Urinary bladder (tissue), 4 donors: ENCODE results near the gene SYNE4. TPM values are rescaled to one million over a fixed set of nuclear protein-coding genes. Genes with fewer than 3 reads are reported as not detected.
A peak's percentile ranks its signal among the peaks of the same experiment; 100 is the strongest.
"Not testable (repeated sequence)": the region's sequence is repeated elsewhere in the genome, so short reads cannot be mapped to it uniquely, and the experiment has no call there.

ENCODE experiments used
- DNase-seq: peaks from one replicate; pipeline ENCODE4 v3.0.0-alpha.2; 2015; ENCODE audit errors: extremely low spot score
- H3K27ac ChIP-seq: one replicate; pipeline ENCODE4 v1.5.1; 2013; ENCODE audit warnings: low read depth, mild to moderate bottlenecking, moderate library complexity
- H3K36me3 ChIP-seq: one replicate; pipeline ENCODE4 v1.6.1; 2013; ENCODE audit warnings: mild to moderate bottlenecking, moderate library complexity; ENCODE audit not compliant: insufficient read depth
- H3K4me1 ChIP-seq: one replicate; pipeline ENCODE4 v1.6.1; 2013; ENCODE audit warnings: mild to moderate bottlenecking, moderate library complexity; ENCODE audit not compliant: insufficient read depth
- H3K4me3 ChIP-seq: one replicate; pipeline ENCODE4 v1.5.1; 2013; ENCODE audit warnings: low read depth, low read length
- WGBS: extraction: QIAGEN DNeasy Blood & Tissue Kit; methylation state at CpG from one replicate; pipeline ENCODE4 v1.1.7; 2013; 5-methylcytosine and 5-hydroxymethylcytosine counted together
- polyA plus RNA-seq: library from polyadenylated mRNA; stranded (reverse); fragments of 200-250 nt; gene quantifications from one replicate; pipeline ENCODE4 v1.2.3, GENCODE V29; 2013
- total RNA-seq: library from RNA; depleted of rRNA; stranded (reverse); fragments of >200 nt; gene quantifications from one replicate; pipeline ENCODE4 v1.2.3, GENCODE V29; 2014
- donor health status: healthy with polysubstance abuse.
- donor health status: healthy.

The SYNE4 gene, protein sequence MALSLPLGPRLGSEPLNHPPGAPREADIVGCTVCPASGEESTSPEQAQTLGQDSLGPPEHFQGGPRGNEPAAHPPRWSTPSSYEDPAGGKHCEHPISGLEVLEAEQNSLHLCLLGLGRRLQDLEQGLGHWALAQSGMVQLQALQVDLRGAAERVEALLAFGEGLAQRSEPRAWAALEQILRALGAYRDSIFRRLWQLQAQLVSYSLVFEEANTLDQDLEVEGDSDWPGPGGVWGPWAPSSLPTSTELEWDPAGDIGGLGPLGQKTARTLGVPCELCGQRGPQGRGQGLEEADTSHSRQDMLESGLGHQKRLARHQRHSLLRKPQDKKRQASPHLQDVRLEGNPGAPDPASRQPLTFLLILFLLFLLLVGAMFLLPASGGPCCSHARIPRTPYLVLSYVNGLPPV
- 0.58 TPM for total RNA-seq
- 1.3 TPM for polyA plus RNA-seq

DNA sequence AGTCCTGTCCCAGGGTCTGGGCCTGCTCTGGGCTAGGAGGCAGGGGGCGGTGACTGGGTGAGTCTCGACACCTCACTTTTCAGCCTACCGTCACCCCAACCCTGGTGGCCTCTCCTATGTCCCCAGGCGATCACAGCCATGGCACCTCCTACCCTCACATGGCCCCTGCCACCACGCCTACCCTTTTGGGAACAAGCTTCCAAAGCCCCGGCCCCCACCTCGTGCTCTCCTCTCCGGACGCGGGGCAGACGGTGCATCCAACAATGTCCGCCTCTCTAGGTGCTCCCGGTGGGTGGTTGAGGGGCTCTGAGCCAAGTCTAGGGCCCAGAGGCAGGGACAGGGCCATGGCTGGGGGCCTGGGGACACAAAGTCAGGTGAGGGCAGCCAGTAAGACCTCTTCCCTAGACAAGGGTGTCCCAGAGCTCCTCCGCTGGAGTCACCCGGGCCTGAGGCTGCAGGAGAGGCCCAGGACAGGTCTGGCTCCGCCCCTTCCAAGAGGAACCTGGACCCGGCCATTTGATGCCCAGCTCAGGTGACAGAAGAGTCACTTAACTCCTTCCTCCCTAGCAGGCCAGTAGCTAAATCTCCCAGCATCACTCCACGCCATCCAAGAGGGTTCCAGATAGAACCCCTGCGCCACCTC is at the start of gene SYNE4:
SYNE4 (minus strand) TSS at position 478 of the 643 bp plus-strand sequence; CDS start at position 346, 132 bp downstream.
- DNase-seq: no peak
- no peaks in the 10 kb centered on the region for H3K4me1 ChIP-seq
- peak within 1 kb of the TSS; percentile 24 for H3K4me3 ChIP-seq
- 48% methylated on average over 19 of the region's 19 CpGs for WGBS
- H3K36me3 ChIP-seq: no peaks in the 10 kb centered on the region
- H3K27ac ChIP-seq: no peak within 1 kb of the TSS

DNA sequence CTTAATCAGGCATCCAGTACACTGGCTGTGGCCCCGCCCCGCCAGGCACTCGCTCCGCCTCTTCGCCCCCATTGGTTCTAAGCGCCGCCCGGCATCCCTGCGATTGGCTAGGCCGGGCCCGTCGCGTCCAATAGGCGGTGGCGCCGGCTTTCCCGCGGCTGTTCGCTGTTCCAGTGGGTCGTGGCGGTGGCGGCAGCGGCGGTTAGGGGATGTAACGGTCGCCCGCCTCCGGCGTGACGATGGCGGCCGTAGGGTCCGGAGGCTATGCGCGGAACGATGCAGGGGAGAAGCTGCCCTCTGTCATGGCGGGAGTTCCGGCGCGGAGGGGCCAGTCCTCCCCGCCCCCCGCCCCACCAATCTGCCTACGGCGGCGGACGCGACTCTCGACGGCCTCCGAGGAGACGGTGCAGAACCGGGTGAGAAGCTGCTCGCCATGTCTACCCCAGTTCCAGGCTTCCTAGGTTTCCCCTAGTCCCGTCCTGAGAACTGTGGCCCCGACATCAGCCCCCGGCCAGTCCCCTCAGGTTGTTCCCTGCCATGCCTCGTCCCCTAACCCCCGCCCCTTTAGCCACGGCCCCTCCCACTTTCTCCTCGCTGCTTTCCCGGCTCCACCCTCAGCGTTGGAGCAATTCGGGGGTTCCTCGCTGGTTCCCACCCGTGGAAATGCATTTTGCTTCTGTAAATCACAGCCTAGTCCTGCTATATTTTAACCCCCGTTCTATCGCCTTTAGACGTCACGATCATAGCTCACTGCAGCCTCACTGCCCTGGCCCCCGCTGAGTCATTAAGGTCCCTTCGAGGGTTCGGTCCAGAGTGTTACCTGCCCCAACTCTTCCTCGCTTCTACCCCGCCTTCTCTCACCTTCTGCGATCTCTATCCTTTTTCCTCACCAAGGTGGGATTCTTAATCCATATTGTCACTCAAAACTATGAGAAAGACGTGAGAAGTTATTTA is 46.4 kb upstream of the SYNE4 start, which contains the start of gene WDR62:
WDR62 (plus strand) TSS at position 165 of the 954 bp plus-strand sequence; CDS start at position 240, 75 bp downstream.
- H3K4me3 ChIP-seq: peak within 1 kb of the TSS; percentile 50
- H3K4me1 ChIP-seq: no peaks in the 10 kb centered on the region
- H3K27ac ChIP-seq: peak within 1 kb of the TSS; percentile 90
- H3K36me3 ChIP-seq: no peaks in the 10 kb centered on the region
- WGBS: under 1% methylated on average over 76 of the region's 76 CpGs
- DNase-seq: no peak

DNA sequence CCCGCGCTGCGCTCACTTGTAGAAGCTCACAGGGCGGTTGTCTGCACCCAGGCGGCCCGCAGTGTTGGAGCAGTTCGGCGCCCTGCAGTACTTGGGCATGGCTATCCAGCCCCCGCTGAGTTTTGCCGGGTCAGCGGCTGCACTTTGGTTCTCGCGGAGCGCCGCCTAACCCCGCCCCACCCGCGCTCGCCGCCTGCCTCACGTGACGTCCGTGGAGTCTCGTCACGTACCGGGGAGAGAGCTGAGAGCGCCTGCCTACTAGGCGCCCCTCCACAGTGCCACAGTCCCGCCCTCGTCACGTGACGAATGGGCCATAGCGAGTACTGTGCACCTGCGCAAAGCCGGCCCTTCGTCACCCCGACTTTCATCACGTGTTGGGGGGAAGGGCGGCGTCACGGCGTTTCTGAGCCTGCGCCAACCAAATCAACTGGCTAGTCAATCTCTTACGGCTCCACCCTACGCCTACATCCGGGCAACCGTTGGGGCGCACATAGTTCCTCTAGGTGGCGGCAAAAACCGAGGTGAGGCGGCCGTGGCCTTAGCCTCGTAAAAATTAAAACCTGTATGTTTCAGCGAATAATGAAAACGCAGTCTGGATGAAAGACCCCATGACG is 45.6 kb upstream of the SYNE4 start, which contains the start of gene THAP8:
THAP8 (minus strand) TSS at position 167 of the 614 bp plus-strand sequence; CDS start at position 99, 68 bp downstream.
- Histone ChIP-seq H3K36me3 (no peaks in the 10 kb centered on the region), H3K4me3 (peak within 1 kb of the TSS; percentile 50), H3K27ac (peak within 1 kb of the TSS; percentile 90), H3K4me1 (no peaks in the 10 kb centered on the region)
- DNase-seq: peak; percentile 98
- WGBS: under 1% methylated on average over 56 of the region's 56 CpGs

DNA sequence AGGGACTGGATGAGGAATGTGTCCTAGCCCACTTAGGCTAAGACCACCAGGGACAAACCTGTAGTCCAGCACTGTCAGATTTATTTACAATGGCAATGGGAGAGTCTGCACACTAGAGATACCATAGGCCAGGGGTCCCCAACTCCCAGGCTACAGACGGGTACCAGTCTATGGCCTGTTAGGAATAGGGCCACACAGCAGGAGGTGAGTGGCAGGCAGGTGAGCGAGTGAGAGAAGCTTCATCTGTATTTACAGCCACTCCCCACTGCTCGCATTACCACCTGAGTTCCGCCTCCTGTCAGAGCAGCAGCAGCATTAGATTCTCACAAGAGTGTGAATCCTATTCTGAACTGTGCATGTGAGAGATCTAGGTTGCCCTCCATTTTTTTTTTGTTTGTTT is 43.0 kb upstream of the SYNE4 start:
- Histone ChIP-seq H3K27ac (no peak overlapping the region), H3K4me1 (no peaks in the 10 kb centered on the region), H3K4me3 (no peak overlapping the region), H3K36me3 (no peaks in the 10 kb centered on the region)
- DNase-seq: no peak
- WGBS: 96% methylated on average over 4 of the region's 4 CpGs

DNA sequence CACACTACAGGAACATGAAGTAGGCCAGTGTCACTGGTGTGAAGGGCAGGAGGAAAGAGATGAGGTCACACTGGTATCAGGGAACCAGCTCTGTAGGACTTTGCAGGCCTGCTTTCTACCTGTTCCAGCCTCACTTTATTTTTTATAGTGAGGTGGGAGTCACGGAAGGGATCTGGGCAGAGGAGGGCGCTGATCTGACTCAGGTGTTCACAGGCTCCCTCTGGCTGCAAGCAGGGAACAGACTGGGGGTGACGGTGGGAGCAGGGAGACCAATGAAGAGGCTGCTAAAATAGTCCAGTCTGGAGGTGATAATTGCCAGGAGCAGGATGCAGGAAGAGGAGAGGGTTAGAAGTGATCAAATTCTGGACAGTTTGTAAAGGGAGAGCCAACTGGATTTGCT is 42.6 kb upstream of the SYNE4 start:
- Histone ChIP-seq H3K4me1 (no peaks in the 10 kb centered on the region), H3K27ac (no peak overlapping the region)
- 56% methylated on average over 3 of the region's 3 CpGs for WGBS

DNA sequence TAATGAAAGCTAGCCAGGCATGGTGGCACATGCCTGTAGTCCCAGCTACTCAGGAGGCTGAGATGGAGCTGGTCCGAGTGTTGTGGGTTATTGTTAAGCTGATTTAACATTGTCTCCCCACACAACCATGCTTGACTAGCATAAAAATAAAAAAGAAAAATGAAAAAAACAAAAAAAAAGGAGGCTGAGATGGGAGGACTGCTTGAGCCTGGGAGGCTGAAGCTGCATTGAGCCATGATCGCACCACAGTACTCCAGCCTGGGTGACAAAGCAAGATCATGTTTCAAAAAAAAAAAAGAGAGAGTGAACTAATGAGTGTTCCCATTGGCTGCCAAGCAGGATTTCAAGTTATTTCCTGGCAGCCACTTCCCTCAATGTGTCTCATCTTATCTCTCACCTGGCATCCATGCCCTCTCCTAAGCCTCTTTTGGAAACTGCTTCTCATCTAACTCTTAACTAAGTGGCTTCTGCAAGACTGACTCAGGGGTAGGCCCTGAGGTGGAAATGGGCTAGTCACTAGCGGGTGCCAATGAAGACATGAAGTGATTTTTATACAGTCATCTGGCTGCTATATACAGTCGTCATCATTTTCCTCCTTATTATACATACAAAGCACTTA is 40.6 kb upstream of the SYNE4 start:
- Histone ChIP-seq H3K36me3 (no peaks in the 10 kb centered on the region), H3K27ac (no peak overlapping the region), H3K4me1 (no peaks in the 10 kb centered on the region), H3K4me3 (no peak overlapping the region)
- DNase-seq: no peak
- 93% methylated on average over 4 of the region's 4 CpGs for WGBS

More for the DNA sequence above, 42.6 kb upstream of the SYNE4 start:
- DNase-seq: no peak
- Histone ChIP-seq H3K36me3 (no peaks in the 10 kb centered on the region), H3K4me3 (no peak overlapping the region)

DNA sequence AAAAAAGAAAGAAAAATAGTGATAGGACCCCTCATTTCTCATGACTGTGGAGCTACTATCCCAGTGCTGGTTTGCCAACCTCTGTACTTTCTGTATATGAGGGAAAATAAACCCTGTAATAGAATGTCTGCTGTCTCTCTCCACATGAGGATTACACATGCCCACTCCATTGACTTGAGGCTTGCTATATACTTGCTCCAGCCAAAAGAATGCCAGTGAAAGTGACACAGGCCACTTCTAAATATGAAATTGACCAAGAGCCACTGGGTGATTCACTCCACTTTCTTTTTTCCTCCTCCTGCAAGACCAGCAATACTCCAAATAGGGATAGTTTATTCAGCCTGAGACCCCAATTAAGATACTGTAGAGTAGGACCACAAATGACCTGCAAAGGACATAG is 39.2 kb upstream of the SYNE4 start:
- H3K4me1 ChIP-seq: no peaks in the 10 kb centered on the region
- DNase-seq: no peak

DNA sequence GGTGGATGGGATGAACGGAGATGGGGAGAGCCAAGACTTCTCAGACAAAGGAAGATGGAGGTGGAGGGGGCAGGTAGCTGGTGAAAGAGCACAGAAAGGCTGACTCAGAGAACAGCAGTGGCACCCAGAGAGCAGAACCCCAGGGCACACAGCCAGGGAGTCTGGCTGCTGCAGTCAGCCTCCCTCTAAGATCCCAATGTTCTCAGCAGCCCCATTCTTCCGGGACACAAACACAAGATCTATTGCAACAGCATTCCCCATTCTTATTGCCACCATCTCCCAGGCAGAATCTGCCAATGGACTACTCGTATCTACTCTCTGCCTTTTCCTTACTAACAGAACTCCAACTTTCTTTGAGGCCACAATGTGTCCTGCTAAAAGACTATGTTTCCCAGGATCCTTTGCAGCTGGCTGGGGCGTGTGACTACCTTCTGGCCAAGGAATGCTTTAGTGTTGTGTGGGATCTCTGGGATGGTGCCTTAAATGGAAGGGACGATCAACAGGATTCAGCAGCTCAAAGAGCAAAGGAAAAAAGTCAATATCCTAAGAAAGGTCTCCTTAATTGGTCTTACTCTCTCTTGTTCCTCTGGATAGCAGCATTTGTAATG is 37.9 kb upstream of the SYNE4 start:
- DNase-seq: no peak
- H3K4me1 ChIP-seq: no peaks in the 10 kb centered on the region
- H3K27ac ChIP-seq: no peak overlapping the region

More for the DNA sequence above, 39.2 kb upstream of the SYNE4 start:
- Histone ChIP-seq H3K36me3 (no peaks in the 10 kb centered on the region), H3K4me3 (no peak overlapping the region), H3K27ac (no peak overlapping the region)

DNA sequence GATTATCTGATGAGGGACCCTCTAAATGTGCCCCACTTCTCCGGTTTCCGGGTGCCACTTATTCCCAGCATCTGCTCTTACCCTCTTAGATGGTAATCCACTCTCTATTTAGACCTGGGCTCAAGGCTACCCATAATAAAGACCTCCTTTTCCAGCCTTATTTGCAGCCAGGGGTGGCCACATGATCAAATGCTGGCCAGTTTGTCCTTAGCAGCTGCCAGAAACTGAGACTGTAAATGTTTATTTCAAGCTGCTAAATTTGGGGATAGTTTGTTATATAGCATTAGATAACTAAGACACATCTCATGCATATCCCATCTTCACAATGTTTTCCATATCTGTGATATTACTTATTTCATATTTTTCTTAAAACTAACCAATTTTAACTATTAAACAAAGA is 35.3 kb upstream of the SYNE4 start:
- 63% methylated on average over 2 of the region's 2 CpGs for WGBS
- no peak overlapping the region for H3K4me3 ChIP-seq
- no peak for DNase-seq
- no peaks in the 10 kb centered on the region for H3K4me1 ChIP-seq
- no peaks in the 10 kb centered on the region for H3K36me3 ChIP-seq
- no peak overlapping the region for H3K27ac ChIP-seq

More for the DNA sequence above, 37.9 kb upstream of the SYNE4 start:
- 74% methylated on average over 5 of the region's 5 CpGs for WGBS
- H3K36me3 ChIP-seq: no peaks in the 10 kb centered on the region
- no peak overlapping the region for H3K4me3 ChIP-seq

DNA sequence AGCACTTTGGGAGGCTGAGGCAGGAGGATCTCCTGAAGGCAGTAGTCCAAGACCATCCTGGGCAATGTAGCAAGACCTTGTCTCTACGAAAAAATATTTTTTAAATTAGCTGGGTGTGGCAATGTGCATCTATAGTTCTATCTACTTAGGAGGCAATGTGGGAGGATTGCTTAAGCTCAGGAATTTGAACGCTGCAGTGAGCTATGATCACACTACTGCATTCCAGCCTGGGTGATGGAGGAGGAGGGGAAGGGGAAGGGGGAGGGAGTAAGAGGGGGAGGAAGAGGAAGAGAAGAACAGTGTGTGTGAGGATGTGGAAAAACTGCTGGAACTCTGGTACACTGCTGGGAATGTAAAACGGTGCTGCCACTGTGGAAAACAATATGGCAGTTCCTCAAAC is 33.2 kb upstream of the SYNE4 start:
- no peak overlapping the region for H3K27ac ChIP-seq
- no peak for DNase-seq
- no peaks in the 10 kb centered on the region for H3K4me1 ChIP-seq
- H3K4me3 ChIP-seq: no peak overlapping the region
- 18% methylated on average over 3 of the region's 3 CpGs for WGBS
- no peaks in the 10 kb centered on the region for H3K36me3 ChIP-seq

DNA sequence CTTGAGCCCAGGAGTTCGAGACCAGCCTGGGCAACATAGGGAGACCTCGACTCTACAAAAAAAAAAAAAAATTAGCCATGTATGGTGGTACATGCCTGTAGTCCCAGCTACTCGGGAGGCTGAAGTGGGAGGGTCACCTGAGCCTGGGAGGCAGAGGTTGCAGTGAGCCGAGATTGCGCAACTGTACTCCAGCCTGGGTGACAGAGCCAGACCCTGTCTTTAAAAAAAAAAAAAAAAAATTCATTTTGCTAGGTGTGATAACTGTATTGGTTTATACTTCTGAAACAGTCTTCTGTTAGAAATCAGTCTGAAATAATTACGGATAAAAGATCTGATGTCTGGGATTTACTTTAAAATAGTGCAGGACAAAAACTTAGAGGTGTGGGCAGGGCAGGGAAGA is 32.5 kb upstream of the SYNE4 start:
- H3K4me1 ChIP-seq, H3K27ac ChIP-seq, H3K36me3 ChIP-seq, DNase-seq, H3K4me3 ChIP-seq: not testable (repeated sequence)
- whole genome bisulfite sequencing: 66% methylated on average over 6 of the region's 6 CpGs

DNA sequence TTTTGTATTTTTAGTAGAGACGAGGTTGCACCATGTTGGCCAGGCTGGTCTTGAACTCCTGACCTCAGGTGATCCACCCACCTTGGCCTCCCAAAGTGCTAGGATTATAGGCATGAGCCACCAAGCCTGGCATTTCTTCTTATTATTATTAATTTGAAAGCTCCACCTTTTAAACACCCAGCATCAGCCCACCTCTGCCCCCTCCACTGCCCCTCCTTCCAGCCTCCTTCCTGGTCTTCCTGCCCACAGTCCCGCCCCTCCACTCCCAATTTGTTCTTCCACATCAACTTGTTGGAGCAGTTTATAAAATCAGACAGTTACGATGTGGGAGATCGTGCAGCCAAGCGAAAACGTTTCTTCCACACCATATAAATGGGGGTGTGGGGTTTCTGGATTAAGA is 31.9 kb upstream of the SYNE4 start:
- Histone ChIP-seq H3K36me3 (no peaks in the 10 kb centered on the region), H3K27ac (no peak overlapping the region), H3K4me1 (no peaks in the 10 kb centered on the region), H3K4me3 (no peak overlapping the region)
- no peak for DNase-seq
- 48% methylated on average over 6 of the region's 6 CpGs for WGBS
